ENCODE results near the gene PASK. TPM values are rescaled to one million over a fixed set of nuclear protein-coding genes. Genes with fewer than 3 reads are reported as not detected.

Gene PASK
- total and polyA plus RNA-seq, 9 of the 15 experiments (the other 6 are each of a cell fraction or from before 2014, with no cell fraction given): 1.5 to 30.3 (median 9.9) TPM

DNA sequence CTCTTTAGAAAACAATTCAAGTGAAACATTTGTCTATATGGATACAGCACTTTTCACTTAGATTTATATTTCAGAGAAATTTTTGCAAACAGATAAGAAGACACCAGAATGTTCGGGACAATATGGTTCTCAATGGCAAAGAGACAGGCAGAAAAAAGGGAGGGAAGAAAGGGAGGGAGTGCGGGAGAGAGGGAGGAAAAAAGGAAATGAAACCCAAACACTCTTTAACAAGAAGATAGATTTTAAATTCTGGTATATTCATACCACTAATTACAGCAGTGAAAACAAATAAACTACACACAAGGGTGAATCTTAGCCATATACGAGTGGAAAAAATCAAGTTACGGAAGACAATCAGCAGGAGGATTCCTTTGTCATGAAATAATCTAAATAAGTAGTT is 3.0 kb downstream of the PASK start (continued):
- TF ChIP-seq, protein P1, sequence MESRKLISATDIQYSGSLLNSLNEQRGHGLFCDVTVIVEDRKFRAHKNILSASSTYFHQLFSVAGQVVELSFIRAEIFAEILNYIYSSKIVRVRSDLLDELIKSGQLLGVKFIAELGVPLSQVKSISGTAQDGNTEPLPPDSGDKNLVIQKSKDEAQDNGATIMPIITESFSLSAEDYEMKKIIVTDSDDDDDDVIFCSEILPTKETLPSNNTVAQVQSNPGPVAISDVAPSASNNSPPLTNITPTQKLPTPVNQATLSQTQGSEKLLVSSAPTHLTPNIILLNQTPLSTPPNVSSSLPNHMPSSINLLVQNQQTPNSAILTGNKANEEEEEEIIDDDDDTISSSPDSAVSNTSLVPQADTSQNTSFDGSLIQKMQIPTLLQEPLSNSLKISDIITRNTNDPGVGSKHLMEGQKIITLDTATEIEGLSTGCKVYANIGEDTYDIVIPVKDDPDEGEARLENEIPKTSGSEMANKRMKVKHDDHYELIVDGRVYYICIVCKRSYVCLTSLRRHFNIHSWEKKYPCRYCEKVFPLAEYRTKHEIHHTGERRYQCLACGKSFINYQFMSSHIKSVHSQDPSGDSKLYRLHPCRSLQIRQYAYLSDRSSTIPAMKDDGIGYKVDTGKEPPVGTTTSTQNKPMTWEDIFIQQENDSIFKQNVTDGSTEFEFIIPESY (CRISPR knock-in tag; IDR thresholded peaks at IDR 0.05): no peak
- TF ChIP-seq, protein P2, sequence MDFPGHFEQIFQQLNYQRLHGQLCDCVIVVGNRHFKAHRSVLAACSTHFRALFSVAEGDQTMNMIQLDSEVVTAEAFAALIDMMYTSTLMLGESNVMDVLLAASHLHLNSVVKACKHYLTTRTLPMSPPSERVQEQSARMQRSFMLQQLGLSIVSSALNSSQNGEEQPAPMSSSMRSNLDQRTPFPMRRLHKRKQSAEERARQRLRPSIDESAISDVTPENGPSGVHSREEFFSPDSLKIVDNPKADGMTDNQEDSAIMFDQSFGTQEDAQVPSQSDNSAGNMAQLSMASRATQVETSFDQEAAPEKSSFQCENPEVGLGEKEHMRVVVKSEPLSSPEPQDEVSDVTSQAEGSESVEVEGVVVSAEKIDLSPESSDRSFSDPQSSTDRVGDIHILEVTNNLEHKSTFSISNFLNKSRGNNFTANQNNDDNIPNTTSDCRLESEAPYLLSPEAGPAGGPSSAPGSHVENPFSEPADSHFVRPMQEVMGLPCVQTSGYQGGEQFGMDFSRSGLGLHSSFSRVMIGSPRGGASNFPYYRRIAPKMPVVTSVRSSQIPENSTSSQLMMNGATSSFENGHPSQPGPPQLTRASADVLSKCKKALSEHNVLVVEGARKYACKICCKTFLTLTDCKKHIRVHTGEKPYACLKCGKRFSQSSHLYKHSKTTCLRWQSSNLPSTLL (IDR thresholded peaks at IDR 0.05): no peak
- no peak for TF ChIP-seq ZNF384 (IDR thresholded peaks at IDR 0.05; ENCODE audit: low read depth, low read length)
- no peak for TF ChIP-seq ILF3 (IDR thresholded peaks at IDR 0.05; ENCODE audit: borderline replicate concordance)
- no peak for TF ChIP-seq ZNF146 (CRISPR knock-in tag; IDR thresholded peaks at IDR 0.05; ENCODE audit: unreplicated experiment)
- TF ChIP-seq KDM4B (IDR thresholded peaks at IDR 0.05; ENCODE audit: borderline replicate concordance in 2 of 2, low read depth in 1 of 2): no peak
- no peak for TF ChIP-seq FIP1L1 (IDR thresholded peaks at IDR 0.05; ENCODE audit: low read depth, low read length, poor library complexity, severe bottlenecking)
- no peak for TF ChIP-seq NFATC3 (IDR thresholded peaks at IDR 0.05)
- TF ChIP-seq WHSC1 (IDR thresholded peaks at IDR 0.05; ENCODE audit: low read length): no peak
